Fibroblast of lung (primary cell): Measurements from ENCODE around the gene SPATA31D4.
"Not testable (repeated sequence)": the region's sequence is repeated elsewhere in the genome, so short reads cannot be mapped to it uniquely, and the experiment has no call there.

ENCODE experiments used
- EZH2 ChIP-seq: IDR thresholded peaks from 2 replicates; pipeline ENCODE4 v1.5.1; 2012; ENCODE audit warnings: low read length, control low read depth, mild to moderate bottlenecking; ENCODE audit errors: missing control alignments
- TF ChIP-seq, protein P1 (sequence below), 2 donors: IDR thresholded peaks in 1 of 2; conservative IDR thresholded peaks in 1 of 2; 1 replicate in 1 of 2; 2 replicates in 1 of 2; pipeline ENCODE4 v1.5.1; 2011 to 2012; ENCODE audit warnings: low read length in 2 of 2, control low read depth in 1 of 2, inconsistent platforms in 1 of 2, low read depth in 1 of 2, mild to moderate bottlenecking in 1 of 2

DNA sequence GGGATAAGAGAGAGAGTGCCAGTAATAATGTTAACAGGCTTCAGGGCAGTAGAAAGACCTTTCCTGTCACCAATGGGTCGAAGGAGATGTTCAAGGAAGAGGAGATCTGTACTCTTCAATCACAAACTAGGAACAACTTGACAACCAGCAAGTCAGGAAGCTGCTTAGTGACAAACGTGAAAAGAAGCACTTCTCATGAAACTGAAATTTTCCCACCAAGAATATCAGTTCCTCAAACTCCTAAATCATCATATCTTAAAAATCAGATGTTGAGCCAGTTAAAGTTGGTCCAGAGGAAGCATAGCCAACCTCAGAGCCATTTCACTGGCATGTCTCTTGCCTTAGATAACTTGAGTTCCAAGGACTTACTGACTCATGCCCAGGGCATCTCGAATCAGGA, 20.4 kb downstream of the SPATA31D4 start:
- TF ChIP-seq, protein P1, sequence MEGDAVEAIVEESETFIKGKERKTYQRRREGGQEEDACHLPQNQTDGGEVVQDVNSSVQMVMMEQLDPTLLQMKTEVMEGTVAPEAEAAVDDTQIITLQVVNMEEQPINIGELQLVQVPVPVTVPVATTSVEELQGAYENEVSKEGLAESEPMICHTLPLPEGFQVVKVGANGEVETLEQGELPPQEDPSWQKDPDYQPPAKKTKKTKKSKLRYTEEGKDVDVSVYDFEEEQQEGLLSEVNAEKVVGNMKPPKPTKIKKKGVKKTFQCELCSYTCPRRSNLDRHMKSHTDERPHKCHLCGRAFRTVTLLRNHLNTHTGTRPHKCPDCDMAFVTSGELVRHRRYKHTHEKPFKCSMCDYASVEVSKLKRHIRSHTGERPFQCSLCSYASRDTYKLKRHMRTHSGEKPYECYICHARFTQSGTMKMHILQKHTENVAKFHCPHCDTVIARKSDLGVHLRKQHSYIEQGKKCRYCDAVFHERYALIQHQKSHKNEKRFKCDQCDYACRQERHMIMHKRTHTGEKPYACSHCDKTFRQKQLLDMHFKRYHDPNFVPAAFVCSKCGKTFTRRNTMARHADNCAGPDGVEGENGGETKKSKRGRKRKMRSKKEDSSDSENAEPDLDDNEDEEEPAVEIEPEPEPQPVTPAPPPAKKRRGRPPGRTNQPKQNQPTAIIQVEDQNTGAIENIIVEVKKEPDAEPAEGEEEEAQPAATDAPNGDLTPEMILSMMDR (conservative IDR thresholded peaks at IDR 0.05 in 1 of 2, IDR thresholded peaks at IDR 0.05 in 1 of 2; ENCODE audit: low read depth in 1 of 2, low read length in 2 of 2) = not testable (repeated sequence)
- TF ChIP-seq EZH2 = not testable (repeated sequence)
